GM13977 (cell line): Measurements from ENCODE around the gene PDCD6IP.

Experiments used
- DNase-seq: peaks from one replicate; pipeline ENCODE4 v3.0.0; 2012; ENCODE audit warnings: low spot score
- in situ Hi-C: fragments of 300-500 bp; cut with MboI; formaldehyde crosslinking; loops from one replicate; pipeline ENCODE4 v1.12.0; 2022; ENCODE audit warnings: low sequenced_read_pairs, low pct_unique_long_range_greater_than_20kb, mixed read lengths, inconsistent platforms; ENCODE audit not compliant: unreplicated experiment
- TF ChIP-seq, protein P1 (sequence below): IDR thresholded peaks from 2 replicates; pipeline ENCODE4 v1.5.1; 2012; ENCODE audit warnings: mild to moderate bottlenecking, control low read depth; ENCODE audit not compliant: insufficient read depth; ENCODE audit errors: extremely low read depth, missing control alignments

PDCD6IP gene

DNA sequence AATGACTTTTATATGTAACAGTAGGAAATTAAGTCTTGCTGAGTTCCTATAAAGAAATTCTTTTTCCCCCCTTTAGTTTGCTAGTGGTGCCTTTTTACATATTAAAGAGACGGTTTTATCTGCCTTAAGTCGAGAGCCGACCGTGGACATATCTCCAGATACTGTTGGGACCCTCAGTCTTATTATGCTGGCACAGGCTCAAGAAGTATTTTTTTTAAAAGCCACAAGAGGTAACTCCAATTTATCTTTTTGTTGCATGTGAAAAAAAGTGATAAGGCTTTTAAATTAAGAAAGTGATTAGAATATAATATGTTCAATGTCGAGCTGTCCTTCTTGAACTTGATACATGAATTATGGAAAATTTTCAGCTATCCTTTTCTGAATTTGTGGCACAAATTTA, 26.7 kb downstream of the PDCD6IP start:
- TF ChIP-seq, protein P1, sequence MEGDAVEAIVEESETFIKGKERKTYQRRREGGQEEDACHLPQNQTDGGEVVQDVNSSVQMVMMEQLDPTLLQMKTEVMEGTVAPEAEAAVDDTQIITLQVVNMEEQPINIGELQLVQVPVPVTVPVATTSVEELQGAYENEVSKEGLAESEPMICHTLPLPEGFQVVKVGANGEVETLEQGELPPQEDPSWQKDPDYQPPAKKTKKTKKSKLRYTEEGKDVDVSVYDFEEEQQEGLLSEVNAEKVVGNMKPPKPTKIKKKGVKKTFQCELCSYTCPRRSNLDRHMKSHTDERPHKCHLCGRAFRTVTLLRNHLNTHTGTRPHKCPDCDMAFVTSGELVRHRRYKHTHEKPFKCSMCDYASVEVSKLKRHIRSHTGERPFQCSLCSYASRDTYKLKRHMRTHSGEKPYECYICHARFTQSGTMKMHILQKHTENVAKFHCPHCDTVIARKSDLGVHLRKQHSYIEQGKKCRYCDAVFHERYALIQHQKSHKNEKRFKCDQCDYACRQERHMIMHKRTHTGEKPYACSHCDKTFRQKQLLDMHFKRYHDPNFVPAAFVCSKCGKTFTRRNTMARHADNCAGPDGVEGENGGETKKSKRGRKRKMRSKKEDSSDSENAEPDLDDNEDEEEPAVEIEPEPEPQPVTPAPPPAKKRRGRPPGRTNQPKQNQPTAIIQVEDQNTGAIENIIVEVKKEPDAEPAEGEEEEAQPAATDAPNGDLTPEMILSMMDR = no peak
- DNase-seq = no peak
- in situ Hi-C loops = no loop called here

- in situ Hi-C loops = no loop called here
- TF ChIP-seq, protein P1 = no peak
- no peak for DNase-seq
Measured at GRCh38 chr3:33826206-33826605, 27.8 kb downstream of the PDCD6IP start.

GRCh38 chr3:33826688-33827087, 28.3 kb downstream of the PDCD6IP start:
- in situ Hi-C loops = no loop called here
- no peak for DNase-seq
- TF ChIP-seq, protein P1 = no peak

DNA sequence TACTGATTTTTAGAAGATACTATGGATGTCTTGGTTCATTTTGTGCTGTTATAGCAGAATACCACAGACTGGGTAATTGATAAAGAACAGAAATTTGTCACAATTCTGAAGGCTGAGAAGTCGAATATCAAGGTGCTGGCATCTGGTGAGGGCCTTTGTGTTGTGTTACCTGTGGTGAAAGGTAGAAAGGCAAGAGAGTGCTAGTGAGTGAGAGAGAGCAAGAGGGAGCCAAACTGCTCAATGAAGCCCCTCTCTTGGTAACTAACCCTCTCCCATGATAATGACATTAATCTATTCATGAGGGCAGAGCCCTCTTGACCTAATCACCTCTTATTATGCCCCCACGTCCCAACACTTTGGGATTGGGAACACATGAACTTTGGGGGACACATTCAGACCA, 31.3 kb downstream of the PDCD6IP start:
- no peak for DNase-seq
- TF ChIP-seq, protein P1 = no peak

GRCh38 chr3:33831053-33831452, 32.6 kb downstream of the PDCD6IP start:
- no peak for DNase-seq
- in situ Hi-C loops = no loop called here

More for the DNA sequence above, 31.3 kb downstream of the PDCD6IP start:
- in situ Hi-C loops = no loop called here

DNA sequence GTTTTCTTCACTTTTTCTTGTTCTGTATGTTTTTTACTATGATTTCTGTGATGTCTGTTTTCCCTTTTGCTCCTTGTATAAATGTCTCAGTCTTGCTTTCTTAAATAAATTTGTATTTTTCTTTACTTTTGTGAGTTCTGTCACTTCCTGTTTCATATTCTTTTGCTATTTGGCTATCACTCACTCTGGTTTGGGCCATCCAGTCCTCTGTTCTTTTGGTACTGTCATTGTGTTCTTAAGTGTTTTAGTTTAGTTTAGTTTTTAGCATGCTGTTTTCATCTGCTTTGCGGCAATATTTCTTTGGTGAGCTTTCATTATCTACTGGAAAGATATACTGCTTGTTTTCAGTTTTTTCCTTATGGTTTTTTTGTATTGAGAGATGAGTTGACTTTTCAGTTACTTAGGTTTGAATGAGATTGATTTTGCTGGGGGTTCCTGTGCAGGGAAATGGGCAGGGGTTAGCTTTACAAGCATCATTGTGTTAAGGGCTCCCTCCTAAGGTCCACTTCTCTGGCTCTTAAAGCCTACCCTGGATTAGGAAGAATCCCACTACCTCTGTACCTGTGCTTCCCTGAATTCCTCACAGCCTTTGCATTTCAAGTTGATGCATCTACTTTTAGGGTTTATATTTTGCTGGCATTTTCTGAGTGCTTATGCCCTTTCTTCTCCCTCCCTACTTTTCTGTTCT, 35.1 kb downstream of the PDCD6IP start:
- TF ChIP-seq, protein P1 = no peak
- peak; percentile 6 for DNase-seq
- in situ Hi-C loops = no loop called here

More at GRCh38 chr3:33831053-33831452, 32.6 kb downstream of the PDCD6IP start:
- TF ChIP-seq, protein P1 = no peak
